Measurements from ENCODE around the gene MAST4. TPM values are rescaled to one million over a fixed set of nuclear protein-coding genes. Genes with fewer than 3 reads are reported as not detected.

MAST4 gene
- total and polyA plus RNA-seq, 2 of the 13 experiments (the other 11 are each of a cell fraction or from before 2014, with no cell fraction given) = 3.4 to 3.7 TPM

DNA sequence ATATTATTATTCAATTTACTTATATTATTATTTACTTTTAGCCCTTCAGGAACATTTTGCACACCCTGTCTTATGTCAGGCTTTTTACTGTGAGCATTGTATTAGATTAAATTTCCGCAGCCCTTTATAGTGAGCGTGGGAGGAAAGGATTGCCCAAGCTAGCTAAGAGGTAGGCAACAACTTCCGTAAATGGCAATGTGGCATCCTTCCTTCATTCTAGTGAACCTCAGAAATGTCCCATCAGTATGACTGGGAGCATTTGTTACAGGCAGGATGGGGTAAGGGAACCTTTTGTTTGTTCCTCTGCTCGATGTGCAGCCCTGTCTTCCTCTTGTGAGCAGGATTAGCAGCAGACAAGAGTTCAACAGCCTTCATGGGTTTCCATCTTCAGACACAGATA lies 606.6 kb downstream of the MAST4 start (continued):
- no peak for TF ChIP-seq SP1 (IDR thresholded peaks at IDR 0.05)
- no peak for TF ChIP-seq SP1 (CRISPR knock-in tag; IDR thresholded peaks at IDR 0.05)
- no peak for TF ChIP-seq TMF1 (CRISPR knock-in tag; IDR thresholded peaks at IDR 0.05; ENCODE audit: low read depth)
- TF ChIP-seq ZNF589 (CRISPR knock-in tag; conservative IDR thresholded peaks at IDR 0.05) = no peak

DNA sequence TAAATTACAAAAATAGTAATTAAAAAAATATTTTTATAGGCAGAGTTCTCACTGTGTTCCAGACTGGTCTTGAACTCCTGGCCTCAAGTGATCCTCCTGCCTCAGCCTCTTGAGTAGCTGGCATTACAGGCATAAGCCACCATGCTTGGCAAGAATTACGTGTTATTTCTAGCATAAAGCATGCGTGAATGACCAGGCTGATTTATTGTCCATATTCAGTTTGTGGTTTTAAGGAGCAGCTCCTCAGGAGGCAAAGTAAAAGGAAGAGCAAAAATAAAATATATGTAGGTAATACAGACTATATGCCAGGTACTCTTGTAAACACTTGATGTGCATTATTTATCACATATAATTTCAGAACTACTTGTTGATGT lies 607.5 kb downstream of the MAST4 start:
- CTCF ChIA-PET (ENCODE audit: low intra/inter-chr PET ratio, low total read pairs) = no interaction called here
- no peaks in the 10 kb centered on the region for H3K36me3 ChIP-seq (replicated peaks in 1 of 2; ENCODE audit: control insufficient read depth in 1 of 2, insufficient read depth in 2 of 2, low read length in 2 of 2)
- FAIRE-seq (no peak), ATAC-seq (no peak), DNase-seq (ENCODE audit: low spot score) (no peak)
- intact Hi-C loops (cut with micrococcal nuclease; ENCODE audit: unreplicated experiment) = loop anchor here (5.0 kb wide), 1 partner anchor 886 kb away; no protein-coding TSS in a partner anchor
- 52% methylated on average over 2 of the region's 2 CpGs for WGBS (ENCODE audit: low lambda C conversion rate)
- in situ Hi-C loops (cut with HindIII; ENCODE audit: extremely low pct_ligation_motif_present, low pct_unique_long_range_greater_than_20kb) = loop anchor here (10.0 kb wide), 1 partner anchor 219 kb away; no protein-coding TSS in a partner anchor
- H4K20me1 ChIP-seq (ENCODE audit: insufficient read depth, low read length) = no peaks in the 10 kb centered on the region
- H3K9me3 ChIP-seq (ENCODE audit: low read length) = no peaks in the 10 kb centered on the region; the same call in 1 of the 2 replicates
- no TSS peak for BruUV-seq (replicated peaks)
- H2AFZ ChIP-seq (ENCODE audit: low read length) = no peak overlapping the region
- peaks cover 5% of the 10 kb centered on the region; the same call in 1 of the 2 replicates for H3K4me1 ChIP-seq (ENCODE audit: insufficient read depth, low read length)
- H3K4me3 ChIP-seq (replicated peaks in 1 of 3; ENCODE audit: insufficient read depth in 1 of 3, low read depth in 2 of 3, low read length in 3 of 3) = no peak overlapping the region
- TF ChIP-seq HDAC6 (IDR thresholded peaks at IDR 0.05; ENCODE audit: low read depth, low read length) (no peak), RBAK (CRISPR knock-in tag; IDR thresholded peaks at IDR 0.05) (no peak), SETDB1 (CRISPR knock-in tag; IDR thresholded peaks at IDR 0.05; ENCODE audit: borderline replicate concordance) (no peak), ARNTL (CRISPR knock-in tag; IDR thresholded peaks at IDR 0.05) (no peak)
- H3K79me2 ChIP-seq (ENCODE audit: insufficient read depth, low read length) = no peaks in the 10 kb centered on the region
- no peak overlapping the region for H3K4me2 ChIP-seq (ENCODE audit: low read depth, low read length)
- H3K9ac ChIP-seq (ENCODE audit: insufficient read depth, low read depth, low read length) = no peak overlapping the region
- no peak overlapping the region for H3K27ac ChIP-seq (ENCODE audit: extremely low read length, insufficient read depth, low read length)
- no peaks in the 10 kb centered on the region for H3K27me3 ChIP-seq (ENCODE audit: control insufficient read depth in 1 of 2, insufficient read depth in 2 of 2, low read length in 2 of 2)
- POLR2A ChIA-PET = no interaction called here

GRCh38 chr5:67204821-67205220 lies 608.6 kb downstream of the MAST4 start:
- BruUV-seq (replicated peaks) = no TSS peak
- Histone ChIP-seq H3K79me2 (ENCODE audit: insufficient read depth, low read length) (no peaks in the 10 kb centered on the region), H3K4me2 (ENCODE audit: low read depth, low read length) (no peak overlapping the region), H3K4me3 (replicated peaks in 1 of 3; ENCODE audit: insufficient read depth in 1 of 3, low read depth in 2 of 3, low read length in 3 of 3) (no peak overlapping the region), H3K9ac (ENCODE audit: insufficient read depth, low read depth, low read length) (no peak overlapping the region), H3K9me3 (ENCODE audit: low read length) (no peaks in the 10 kb centered on the region; the same call in 1 of the 2 replicates), H2AFZ (ENCODE audit: low read length) (no peak overlapping the region), H3K27me3 (ENCODE audit: control insufficient read depth in 1 of 2, insufficient read depth in 2 of 2, low read length in 2 of 2) (no peaks in the 10 kb centered on the region), H3K36me3 (replicated peaks in 1 of 2; ENCODE audit: control insufficient read depth in 1 of 2, insufficient read depth in 2 of 2, low read length in 2 of 2) (no peaks in the 10 kb centered on the region), H4K20me1 (ENCODE audit: insufficient read depth, low read length) (no peaks in the 10 kb centered on the region), H3K4me1 (ENCODE audit: insufficient read depth, low read length) (peaks cover 5% of the 10 kb centered on the region; the same call in 1 of the 2 replicates), H3K27ac (ENCODE audit: extremely low read length, insufficient read depth, low read length) (no peak overlapping the region)
- WGBS (ENCODE audit: low lambda C conversion rate) = 27% methylated on average over 5 of the region's 5 CpGs
- TF ChIP-seq ZNF260 (CRISPR knock-in tag; IDR thresholded peaks at IDR 0.05; ENCODE audit: borderline replicate concordance, low read depth) (no peak), SOX5 (CRISPR knock-in tag; IDR thresholded peaks at IDR 0.05; ENCODE audit: borderline replicate concordance) (no peak), NR2F2 (IDR thresholded peaks at IDR 0.05; ENCODE audit: borderline replicate concordance, low read depth) (no peak), DBP (CRISPR knock-in tag; IDR thresholded peaks at IDR 0.05; ENCODE audit: not compliant biosample characterization) (no peak)
- DNase-seq (ENCODE audit: low spot score) (no peak), ATAC-seq (no peak), FAIRE-seq (no peak)
- intact Hi-C loops (cut with micrococcal nuclease; ENCODE audit: unreplicated experiment) (loop anchor here (5.0 kb wide), 1 partner anchor 888 kb away; no protein-coding TSS in a partner anchor), in situ Hi-C loops (cut with HindIII; ENCODE audit: extremely low pct_ligation_motif_present, low pct_unique_long_range_greater_than_20kb) (loop anchor here (10.0 kb wide), 1 partner anchor 220 kb away; no protein-coding TSS in a partner anchor)
- ChIA-PET POLR2A (no interaction called here), CTCF (ENCODE audit: low intra/inter-chr PET ratio, low total read pairs) (no interaction called here)

Data from HepG2 (cell line).